ENCODE data around the gene SPESP1.
"Not testable (repeated sequence)": the region's sequence is repeated elsewhere in the genome, so short reads cannot be mapped to it uniquely, and the experiment has no call there.

Gene SPESP1

GRCh38 chr15:68963719-68964118 is 33.4 kb downstream of the SPESP1 start:
- not testable (repeated sequence) for DNase-seq (ENCODE audit: low read depth)

DNA sequence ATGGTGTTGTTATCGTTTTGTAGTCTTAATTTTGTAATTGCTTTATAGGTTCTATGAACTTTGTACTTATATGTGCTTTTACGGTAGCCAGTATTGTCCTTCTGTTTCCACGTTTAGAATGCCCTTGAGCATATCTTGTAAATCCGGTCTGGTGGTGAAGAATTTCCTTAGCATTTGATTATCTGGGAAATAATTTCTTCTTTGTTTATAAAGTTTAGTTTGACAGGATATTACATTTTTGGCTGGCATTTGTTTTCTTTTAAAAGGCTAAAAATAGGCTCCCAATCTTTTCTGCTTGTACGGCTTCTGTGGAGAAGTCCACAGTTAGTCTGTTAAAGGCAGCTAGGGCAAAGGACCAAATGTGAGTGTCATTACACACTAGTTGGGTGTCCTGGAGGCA is 36.7 kb downstream of the SPESP1 start:
- DNase-seq (ENCODE audit: low read depth) = no peak

DNA sequence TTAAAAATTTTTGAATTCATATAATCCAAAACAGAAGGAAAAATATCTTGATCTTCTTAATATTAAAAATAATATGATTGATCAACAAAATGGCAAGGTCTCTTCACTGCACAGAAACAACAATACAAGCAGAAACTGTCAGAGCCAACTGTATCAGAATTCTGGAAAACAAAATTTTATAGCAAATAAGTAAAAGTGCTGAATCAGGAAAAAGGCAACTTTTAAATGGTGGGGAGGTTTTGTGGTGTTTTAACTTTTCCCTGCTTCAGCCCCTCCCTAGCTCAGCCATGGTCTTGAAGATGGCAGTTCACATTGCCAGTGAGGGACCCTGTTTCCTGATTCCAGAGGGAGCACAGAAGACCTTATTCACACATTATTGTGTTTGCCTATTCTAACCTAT is 37.6 kb downstream of the SPESP1 start:
- DNase-seq (ENCODE audit: low read depth) = no peak

DNA sequence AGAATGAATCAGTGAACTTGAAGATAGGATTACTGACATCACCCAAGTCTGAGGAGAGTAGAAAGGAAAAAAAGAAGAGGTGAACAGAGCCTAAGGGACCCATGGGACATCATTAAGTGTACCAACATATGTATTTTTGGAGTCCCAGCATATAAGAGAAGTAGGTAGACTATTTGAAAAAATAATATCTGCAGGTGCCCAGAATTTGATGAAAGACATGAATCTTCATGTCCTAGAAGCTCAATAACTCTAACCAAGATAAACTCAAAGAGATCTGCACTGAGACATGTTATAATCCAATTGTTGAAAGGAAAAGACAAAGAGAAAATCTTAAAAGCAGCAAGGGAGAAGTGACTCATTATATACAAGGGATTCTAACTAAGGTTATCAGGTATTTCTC is 39.0 kb downstream of the SPESP1 start:
- no peak for DNase-seq (ENCODE audit: low read depth)

DNA sequence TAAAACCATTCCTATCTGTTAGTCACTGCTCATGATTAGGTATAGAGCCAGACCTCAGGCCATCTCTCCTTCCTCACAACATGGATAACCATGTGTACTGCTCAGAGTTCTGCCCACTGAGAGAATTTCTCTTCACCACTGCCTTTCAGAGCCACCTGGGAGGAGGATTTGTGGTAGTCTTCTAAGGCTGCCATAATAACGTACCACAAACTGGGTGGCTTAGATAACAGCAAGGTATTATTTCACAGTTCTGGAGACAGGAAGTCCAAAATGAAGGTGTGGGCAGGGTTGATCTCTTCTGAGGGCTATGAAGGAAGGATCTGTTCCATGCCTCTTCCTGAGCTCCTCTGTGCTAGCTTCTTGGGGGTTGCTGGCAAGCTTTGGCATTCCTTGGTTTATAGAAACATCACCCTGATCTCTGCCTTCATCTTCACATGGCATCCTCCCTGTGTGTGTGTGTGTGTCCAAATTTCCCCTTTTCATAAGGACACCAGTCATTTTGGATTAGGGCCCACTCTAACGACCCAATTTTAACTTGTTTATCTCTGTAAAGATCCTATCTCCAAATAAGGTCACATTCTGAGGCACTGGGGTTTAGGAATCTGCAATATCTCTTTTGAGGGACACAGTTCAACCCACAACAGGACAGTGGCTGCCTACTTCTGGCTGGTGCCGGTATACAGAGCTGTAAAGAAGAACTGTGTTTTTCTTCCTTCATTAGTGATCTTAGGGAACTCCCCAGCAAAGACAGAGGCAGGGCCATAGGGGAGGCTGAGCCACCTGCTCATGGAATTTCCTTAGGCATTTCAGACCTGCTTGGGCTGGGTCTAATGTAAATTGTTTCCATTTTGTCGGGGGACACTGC is 42.1 kb downstream of the SPESP1 start:
- DNase-seq (ENCODE audit: low read depth) = no peak

- not testable (repeated sequence) for DNase-seq (ENCODE audit: low read depth)
Observed at GRCh38 chr15:68975651-68976160, 45.4 kb downstream of the SPESP1 start.

DNA sequence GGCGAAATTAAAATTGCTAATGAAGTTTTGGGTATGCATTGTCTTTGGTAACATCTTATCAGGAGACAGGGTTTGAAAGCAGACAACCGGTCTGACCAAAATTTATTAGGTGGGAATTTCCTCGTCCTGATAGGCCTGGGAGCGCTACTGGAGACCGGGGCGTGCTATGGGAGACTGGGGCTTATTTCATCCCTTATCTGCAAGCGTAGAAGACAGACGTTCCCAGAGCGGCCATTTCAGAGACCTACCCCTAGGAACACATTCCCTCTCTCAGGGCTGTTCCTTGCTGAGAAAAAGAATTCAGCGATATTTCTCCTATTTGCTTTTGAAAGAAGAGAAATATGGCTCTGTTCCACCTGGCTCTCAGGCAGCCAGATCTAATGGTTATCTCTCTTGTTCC is 47.1 kb downstream of the SPESP1 start:
- DNase-seq (ENCODE audit: low read depth) = not testable (repeated sequence)

DNA sequence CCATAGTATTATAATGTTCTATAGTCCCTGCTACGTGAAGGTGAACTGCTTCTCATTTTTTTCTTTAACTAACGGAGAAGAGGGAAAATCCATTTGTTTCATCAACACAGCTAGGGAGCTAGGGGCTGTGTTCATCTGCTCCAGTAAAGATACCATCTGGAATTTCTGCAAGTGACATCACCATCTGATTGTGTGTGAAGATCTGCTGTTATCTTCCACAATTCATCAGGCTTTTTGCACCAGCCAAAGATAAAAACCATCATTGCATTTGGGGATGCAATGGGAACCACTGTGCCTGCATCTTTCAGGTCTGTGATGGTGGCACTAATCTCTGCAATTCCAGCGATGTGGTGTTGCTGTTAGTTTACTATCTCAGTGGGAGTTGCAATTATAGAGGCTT is 48.7 kb downstream of the SPESP1 start:
- no peak for DNase-seq (ENCODE audit: low read depth)

GRCh38 chr15:68979816-68980215 is 49.5 kb downstream of the SPESP1 start:
- no peak for DNase-seq (ENCODE audit: low read depth)

DNA sequence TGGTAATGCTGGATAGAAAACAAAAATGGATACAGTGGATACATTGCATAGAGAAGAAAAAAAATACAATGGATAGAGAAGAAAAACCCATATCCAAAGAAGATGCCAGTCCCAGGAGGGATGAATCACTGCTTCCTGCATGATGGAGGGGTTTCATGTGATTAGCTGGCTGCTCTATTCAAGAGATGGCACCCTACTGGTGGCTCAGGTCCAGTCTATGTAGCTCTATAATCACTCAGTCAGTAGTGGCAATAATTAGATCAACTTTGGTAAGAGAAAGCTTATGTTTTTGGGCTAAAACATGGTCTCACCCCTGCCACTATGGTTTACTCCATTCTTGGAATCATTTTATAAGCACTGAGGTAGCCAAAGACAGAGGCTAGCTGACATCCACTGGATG is 50.5 kb downstream of the SPESP1 start:
- DNase-seq (ENCODE audit: low read depth) = no peak

DNA sequence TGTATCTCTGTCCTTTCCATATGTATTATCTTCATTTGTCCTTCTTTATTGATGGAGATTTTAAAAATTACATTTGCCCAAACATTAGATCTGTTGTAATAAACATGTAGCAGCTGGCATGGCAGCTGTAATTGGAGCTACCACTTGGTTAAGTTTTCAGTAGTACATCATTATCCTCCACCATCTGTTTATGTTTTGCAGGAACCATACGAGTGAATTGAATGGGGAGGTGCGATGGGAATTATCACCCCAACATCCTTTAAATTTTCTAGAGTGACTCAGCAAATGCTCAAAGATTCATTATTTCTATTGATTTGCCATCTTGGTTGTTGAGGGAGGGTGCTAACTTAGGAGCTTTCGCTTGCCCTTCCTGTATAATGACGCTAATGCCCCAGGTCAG is 51.6 kb downstream of the SPESP1 start:
- no peak for DNase-seq (ENCODE audit: low read depth)

GRCh38 chr15:68982976-68983563 is 52.7 kb downstream of the SPESP1 start:
- no peak for DNase-seq (ENCODE audit: low read depth)

DNA sequence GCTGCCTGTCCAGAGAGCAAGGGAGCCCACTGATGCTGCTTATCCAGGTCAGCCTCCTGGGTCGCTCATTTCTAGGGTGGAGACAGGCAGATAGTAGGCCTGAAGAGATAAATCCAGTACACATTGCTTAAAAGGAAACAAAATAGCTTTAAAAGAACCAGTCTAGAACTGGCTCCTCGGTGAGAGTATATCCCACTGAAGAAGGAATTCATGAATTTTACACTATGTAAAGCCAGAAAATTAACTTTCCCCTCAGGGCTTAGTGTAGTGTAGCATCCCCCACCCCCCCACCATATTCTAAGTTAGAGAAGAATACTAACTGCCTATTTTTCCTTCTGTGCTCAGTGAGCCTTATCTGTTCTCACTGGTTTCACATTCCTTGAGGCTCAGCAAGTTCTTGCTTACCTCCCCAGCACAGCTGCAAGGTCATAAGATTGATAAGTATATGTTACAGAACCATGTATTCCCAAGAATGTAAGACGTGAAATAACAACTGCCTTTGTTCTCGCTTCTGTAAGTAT is 53.7 kb downstream of the SPESP1 start:
- no peak for DNase-seq (ENCODE audit: low read depth)

GRCh38 chr15:68984586-68984985 is 54.3 kb downstream of the SPESP1 start:
- DNase-seq (ENCODE audit: low read depth) = no peak

DNA sequence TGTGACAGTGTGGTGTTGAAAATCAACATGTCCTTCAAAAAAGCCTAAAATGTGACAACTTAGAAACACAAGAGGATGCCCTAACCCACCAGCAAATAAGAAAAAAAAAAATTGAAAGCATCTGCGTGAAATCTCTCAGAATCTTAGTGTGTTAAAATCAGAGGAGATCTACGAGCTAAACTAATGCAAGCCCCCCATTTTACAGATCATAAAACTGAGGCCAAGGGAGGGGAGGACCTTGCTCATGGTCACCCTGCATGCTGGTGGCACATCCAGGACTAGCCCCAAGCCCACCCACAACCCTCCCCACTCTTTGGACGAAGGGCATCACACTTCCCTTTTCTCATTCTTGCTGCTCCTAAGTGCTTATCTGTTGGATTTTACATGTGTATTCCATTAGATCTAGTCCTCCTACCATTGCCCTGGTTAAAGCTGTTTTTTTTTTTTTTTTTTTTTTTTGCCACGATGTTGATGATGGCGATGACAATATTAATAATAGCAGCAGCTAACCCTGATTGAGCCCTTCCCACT is 55.1 kb downstream of the SPESP1 start:
- no peak for DNase-seq (ENCODE audit: low read depth)

DNA sequence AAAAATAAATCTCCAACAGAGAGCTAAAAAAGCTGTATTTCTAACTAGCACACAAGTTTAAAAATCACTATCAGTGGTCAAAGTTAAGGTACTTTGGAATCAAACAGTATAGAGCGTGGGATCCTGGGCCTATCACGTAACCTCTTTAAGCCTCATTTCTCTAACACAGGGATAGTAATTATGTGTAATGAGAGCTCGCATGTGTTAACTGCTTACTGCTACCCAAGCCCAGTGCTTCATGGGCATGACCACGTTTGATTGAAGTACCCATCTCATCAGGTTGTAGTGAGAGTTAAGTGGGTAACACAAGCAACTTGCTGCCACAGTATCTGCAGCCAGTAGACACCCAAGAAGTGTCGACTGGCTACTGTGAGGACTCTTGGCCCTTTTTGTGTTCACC is 56.0 kb downstream of the SPESP1 start:
- no peak for DNase-seq (ENCODE audit: low read depth)

GRCh38 chr15:68987120-68987519 is 56.8 kb downstream of the SPESP1 start:
- DNase-seq (ENCODE audit: low read depth) = no peak

DNA sequence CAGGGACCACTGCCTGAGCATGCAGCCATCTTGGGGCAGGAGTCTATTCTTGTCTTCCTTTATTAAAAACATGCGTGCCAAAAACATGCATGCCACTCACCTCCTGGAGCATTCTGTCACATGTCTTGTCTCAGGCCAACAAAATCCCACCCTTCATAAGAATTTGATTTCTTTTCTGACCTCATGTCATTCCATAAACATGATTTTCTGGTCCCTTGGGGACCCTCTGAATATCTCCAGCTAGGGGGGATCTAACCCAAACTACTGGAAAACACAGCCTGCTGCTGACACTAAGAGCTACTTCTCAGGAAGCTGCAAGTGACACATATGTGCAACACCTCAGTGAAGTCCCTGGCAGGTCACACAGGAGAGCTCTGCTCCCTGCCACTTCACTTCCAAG is 57.4 kb downstream of the SPESP1 start:
- no peak for DNase-seq (ENCODE audit: low read depth)

DNA sequence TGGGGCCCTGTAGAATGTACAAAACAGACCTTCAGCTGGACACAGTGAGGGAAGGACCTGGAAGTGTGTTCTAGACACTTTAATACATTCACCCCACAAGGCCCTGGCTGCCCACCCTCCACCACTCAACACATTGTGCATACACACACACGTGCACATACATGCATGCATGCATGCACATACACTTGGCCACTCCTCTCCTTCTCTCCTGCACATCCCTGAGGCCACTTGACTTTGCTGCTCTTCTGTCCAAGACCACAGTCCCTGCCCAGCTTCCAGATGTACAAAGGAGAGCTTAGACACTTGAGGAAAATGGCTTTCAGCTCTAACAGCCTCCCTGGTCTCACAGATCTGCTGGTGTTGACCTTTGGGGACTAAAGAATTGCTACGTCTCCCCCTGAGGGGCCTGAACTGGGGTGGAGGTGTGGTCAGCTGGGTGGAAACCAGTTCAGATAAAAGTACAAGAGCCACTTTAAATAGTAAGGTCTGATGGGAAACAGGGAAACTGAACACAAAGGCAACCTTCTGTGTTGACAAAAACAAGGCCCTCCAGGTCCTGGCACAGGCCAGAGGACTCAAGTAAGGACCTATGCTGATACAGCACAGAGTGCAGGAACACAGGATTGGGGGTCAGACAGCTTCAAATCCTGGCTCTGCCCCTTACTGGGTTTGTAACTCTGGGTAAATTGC is 59.4 kb downstream of the SPESP1 start:
- no peak for DNase-seq (ENCODE audit: low read depth)

GRCh38 chr15:68990231-68990991 is 60.1 kb downstream of the SPESP1 start:
- DNase-seq (ENCODE audit: low read depth) = no peak

DNA sequence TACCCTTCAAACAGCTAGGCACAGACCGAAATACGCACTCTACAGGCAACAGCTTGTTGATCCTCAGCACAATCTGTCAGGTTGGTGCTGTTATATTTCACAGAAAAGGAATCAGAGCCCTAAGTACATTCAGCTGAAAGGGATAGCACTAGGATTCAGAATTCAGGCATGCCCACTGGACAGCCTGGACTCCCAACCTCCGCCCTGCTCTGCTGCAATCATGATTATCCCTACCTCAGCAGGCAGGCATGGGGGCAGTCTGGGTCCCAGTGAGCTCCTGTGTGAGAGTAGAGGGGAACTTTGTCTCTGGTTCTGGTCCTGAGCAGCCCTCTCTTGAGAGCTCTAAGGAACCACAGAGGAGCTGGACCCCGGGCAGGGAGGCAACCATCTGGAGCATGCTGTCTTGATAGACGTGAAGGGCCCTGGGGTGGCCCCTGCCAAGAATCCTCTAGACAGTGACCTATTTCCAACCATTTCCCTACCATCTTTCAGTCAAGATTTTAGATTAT is 60.7 kb downstream of the SPESP1 start:
- DNase-seq (ENCODE audit: low read depth) = no peak

Data from stimulated activated CD8-positive, alpha-beta memory T cell treated with anti-CD3 and anti-CD28 coated beads, Interleukin-4, amount 100 ng/mL, for 24 hours (primary cell).